ENCODE measurements around the gene NOTUM. TPM values are rescaled to one million over a fixed set of nuclear protein-coding genes. Genes with fewer than 3 reads are reported as not detected.

Gene NOTUM
- total RNA-seq, 1 donor from 2014 or later = 1.2 TPM

GRCh38 chr17:81904600-81905423, 56.2 kb downstream of the NOTUM start:
- intact Hi-C loops (cut with micrococcal nuclease) = no loop called here
- Mint-ChIP-seq H3K4me3 (ENCODE audit: low read depth) (no peak overlapping the region), H3K36me3 (ENCODE audit: low read depth) (peaks cover 32% of the 10 kb centered on the region), H3K9me3 (no peaks in the 10 kb centered on the region), H3K27me3 (ENCODE audit: low read depth) (peaks cover 6% of the 10 kb centered on the region), H3K27ac (no peak overlapping the region), H3K4me1 (ENCODE audit: low read depth) (no peaks in the 10 kb centered on the region)
- no peak for DNase-seq (ENCODE audit: low spot score)

GRCh38 chr17:81903896-81904599, 56.9 kb downstream of the NOTUM start:
- Mint-ChIP-seq H3K4me1 (ENCODE audit: low read depth) (no peaks in the 10 kb centered on the region), H3K27me3 (ENCODE audit: low read depth) (peaks cover 6% of the 10 kb centered on the region), H3K4me3 (ENCODE audit: low read depth) (no peak overlapping the region), H3K9me3 (no peaks in the 10 kb centered on the region), H3K27ac (no peak overlapping the region), H3K36me3 (ENCODE audit: low read depth) (peaks cover 30% of the 10 kb centered on the region)
- no peak for DNase-seq (ENCODE audit: low spot score)
- intact Hi-C loops (cut with micrococcal nuclease) = no loop called here

GRCh38 chr17:81903415-81903831, 57.6 kb downstream of the NOTUM start:
- peaks cover 6% of the 10 kb centered on the region for H3K27me3 Mint-ChIP-seq (ENCODE audit: low read depth)
- peaks cover 30% of the 10 kb centered on the region for H3K36me3 Mint-ChIP-seq (ENCODE audit: low read depth)
- DNase-seq (ENCODE audit: low spot score) = no peak
- H3K4me1 Mint-ChIP-seq (ENCODE audit: low read depth) = no peaks in the 10 kb centered on the region
- no peak overlapping the region for H3K27ac Mint-ChIP-seq
- H3K4me3 Mint-ChIP-seq (ENCODE audit: low read depth) = no peak overlapping the region
- no peaks in the 10 kb centered on the region for H3K9me3 Mint-ChIP-seq
- intact Hi-C loops (cut with micrococcal nuclease) = no loop called here

GRCh38 chr17:81902653-81903414, 58.2 kb downstream of the NOTUM start:
- Mint-ChIP-seq H3K27me3 (ENCODE audit: low read depth) (peaks cover 6% of the 10 kb centered on the region), H3K36me3 (ENCODE audit: low read depth) (peaks cover 33% of the 10 kb centered on the region), H3K9me3 (no peaks in the 10 kb centered on the region), H3K27ac (no peak overlapping the region), H3K4me1 (ENCODE audit: low read depth) (no peaks in the 10 kb centered on the region), H3K4me3 (ENCODE audit: low read depth) (no peak overlapping the region)
- intact Hi-C loops (cut with micrococcal nuclease) = no loop called here
- no peak for DNase-seq (ENCODE audit: low spot score)

Other genes with a start within 250 kb of the NOTUM start
- 36.4 and 39.5 TPM in 2 replicates for gene SLC25A10, start 248.9 kb downstream of the NOTUM start, total RNA-seq
- gene GCGR, start 157.0 kb downstream of the NOTUM start, total RNA-seq = not detected in 2 replicates
- gene MCRIP1, start 127.9 kb downstream of the NOTUM start, total RNA-seq = 42.5 and 42.9 TPM in 2 replicates
- not detected in 2 replicates for gene PPP1R27, start 126.1 kb downstream of the NOTUM start, total RNA-seq
- 545 and 603 TPM in 2 replicates for gene P4HB, start 100.7 kb downstream of the NOTUM start, total RNA-seq
- gene ARHGDIA, start 89.8 kb downstream of the NOTUM start, total RNA-seq = 713 and 715 TPM in 2 replicates
- gene ALYREF, start 69.6 kb downstream of the NOTUM start, total RNA-seq = 237 and 240 TPM in 2 replicates
- 108 and 119 TPM in 2 replicates for gene ANAPC11, start 69.5 kb downstream of the NOTUM start, total RNA-seq
- 0.28 and 0.39 TPM in 2 replicates for gene NPB, start 58.9 kb downstream of the NOTUM start, total RNA-seq
- 51.5 and 51.7 TPM in 2 replicates for gene PCYT2, start 49.8 kb downstream of the NOTUM start, total RNA-seq
- gene SIRT7, start 43.0 kb downstream of the NOTUM start, total RNA-seq = 50.2 and 55.7 TPM in 2 replicates
- gene MAFG, start 33.5 kb downstream of the NOTUM start, total RNA-seq = 30.3 and 31.8 TPM in 2 replicates
- 99.9 and 105 TPM in 2 replicates for gene PYCR1, start 23.9 kb downstream of the NOTUM start, total RNA-seq
- gene MYADML2, start 14.0 kb downstream of the NOTUM start, total RNA-seq = not detected in 2 replicates
- gene ASPSCR1, start 16.4 kb upstream of the NOTUM start, total RNA-seq = 32.9 and 33.8 TPM in 2 replicates
- gene CENPX, start 61.7 kb upstream of the NOTUM start, total RNA-seq = 88.3 and 91.9 TPM in 2 replicates
- gene LRRC45, start 62.1 kb upstream of the NOTUM start, total RNA-seq = 32.3 and 33.4 TPM in 2 replicates
- 15.4 and 18.4 TPM in 2 replicates for gene RAC3, start 70.5 kb upstream of the NOTUM start, total RNA-seq
- 138 and 145 TPM in 2 replicates for gene DCXR, start 76.5 kb upstream of the NOTUM start, total RNA-seq
- 21.8 and 21.9 TPM in 2 replicates for gene RFNG, start 90.6 kb upstream of the NOTUM start, total RNA-seq
- 103 TPM in 2 replicates for gene GPS1, start 90.7 kb upstream of the NOTUM start, total RNA-seq
- 154 and 179 TPM in 2 replicates for gene DUS1L, start 104.6 kb upstream of the NOTUM start, total RNA-seq
- gene FASN, start 137.0 kb upstream of the NOTUM start, total RNA-seq = 387 and 409 TPM in 2 replicates

Measured in activated T-helper 2 cell treated with anti-CD3 and anti-CD28 coated beads, Interferon-gamma antibody, Interleukin-2, Interleukin-4, amounts not matched to agents 10 μg/mL and 5 μg/mL and 100 μg/mL, durations not matched to agents 14 hours and 24 hours and 36 hours (primary cell).